Esophagus muscularis mucosa (tissue), 4 donors: ENCODE measurements around the gene ACTR6.

ENCODE experiments used
- EP300 ChIP-seq: sonication (generic); formaldehyde crosslinking; IDR thresholded peaks from one replicate; pipeline ENCODE4 v1.6.1; 2017; ENCODE audit warnings: antibody characterized with exemption
- POLR2AphosphoS5 ChIP-seq, 2 donors: sonication (generic); formaldehyde crosslinking; IDR thresholded peaks; one replicate each; pipeline ENCODE4 v1.6.1; 2017; ENCODE audit warnings: antibody characterized with exemption in 2 of 2
- TF ChIP-seq, protein P1 (sequence below), 3 experiments: fragments of 200-600 bp in 2 of 3; fragments of 450-650 bp in 1 of 3; sonication (generic) in 2 of 3; IDR thresholded peaks; one replicate each; pipeline ENCODE4 v1.5.1; 2017 to 2019; ENCODE audit warnings: antibody characterized with exemption in 3 of 3, mild to moderate bottlenecking in 2 of 3, moderate library complexity in 1 of 3

DNA sequence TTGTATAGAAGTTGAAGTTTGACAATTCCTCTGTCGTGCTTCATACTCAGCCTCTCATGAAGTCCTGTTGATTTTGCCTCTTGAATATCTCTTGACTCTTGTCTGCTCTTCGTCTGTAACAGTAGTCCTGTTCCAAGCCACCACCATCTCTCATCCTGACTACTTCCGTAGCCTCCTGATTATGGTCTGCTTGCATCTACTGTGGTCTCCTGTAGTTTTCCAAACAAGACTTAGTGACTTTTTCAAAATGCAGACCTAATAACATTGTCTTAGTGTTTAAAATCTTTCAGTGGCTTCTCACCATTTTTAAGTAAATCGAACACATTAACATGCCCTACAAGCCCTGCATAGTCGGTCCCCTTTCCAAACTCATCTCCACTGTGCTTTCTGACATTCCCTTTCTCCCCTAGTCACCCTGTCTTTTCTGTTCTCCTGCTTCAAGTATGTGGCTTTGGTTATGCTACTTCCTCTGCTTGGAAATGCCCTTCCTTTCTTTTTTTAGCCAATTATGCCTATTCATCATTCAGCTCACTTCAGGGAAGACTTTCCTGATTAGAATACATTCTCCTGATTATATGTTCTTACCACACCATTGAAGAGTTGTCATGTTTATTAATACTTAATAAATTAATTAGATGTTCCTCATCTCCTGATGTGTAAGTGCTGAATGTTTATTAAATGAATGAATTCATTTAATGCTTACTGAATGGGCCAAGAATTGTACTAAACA is 68.4 kb downstream of the ACTR6 start:
- TF ChIP-seq, protein P1, sequence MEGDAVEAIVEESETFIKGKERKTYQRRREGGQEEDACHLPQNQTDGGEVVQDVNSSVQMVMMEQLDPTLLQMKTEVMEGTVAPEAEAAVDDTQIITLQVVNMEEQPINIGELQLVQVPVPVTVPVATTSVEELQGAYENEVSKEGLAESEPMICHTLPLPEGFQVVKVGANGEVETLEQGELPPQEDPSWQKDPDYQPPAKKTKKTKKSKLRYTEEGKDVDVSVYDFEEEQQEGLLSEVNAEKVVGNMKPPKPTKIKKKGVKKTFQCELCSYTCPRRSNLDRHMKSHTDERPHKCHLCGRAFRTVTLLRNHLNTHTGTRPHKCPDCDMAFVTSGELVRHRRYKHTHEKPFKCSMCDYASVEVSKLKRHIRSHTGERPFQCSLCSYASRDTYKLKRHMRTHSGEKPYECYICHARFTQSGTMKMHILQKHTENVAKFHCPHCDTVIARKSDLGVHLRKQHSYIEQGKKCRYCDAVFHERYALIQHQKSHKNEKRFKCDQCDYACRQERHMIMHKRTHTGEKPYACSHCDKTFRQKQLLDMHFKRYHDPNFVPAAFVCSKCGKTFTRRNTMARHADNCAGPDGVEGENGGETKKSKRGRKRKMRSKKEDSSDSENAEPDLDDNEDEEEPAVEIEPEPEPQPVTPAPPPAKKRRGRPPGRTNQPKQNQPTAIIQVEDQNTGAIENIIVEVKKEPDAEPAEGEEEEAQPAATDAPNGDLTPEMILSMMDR (IDR thresholded peaks at IDR 0.05), result no peak
- TF ChIP-seq POLR2AphosphoS5 (IDR thresholded peaks at IDR 0.05) (no peak), EP300 (no peak)
